ENCODE measurements around the gene SLC8A3.

The SLC8A3 gene

DNA sequence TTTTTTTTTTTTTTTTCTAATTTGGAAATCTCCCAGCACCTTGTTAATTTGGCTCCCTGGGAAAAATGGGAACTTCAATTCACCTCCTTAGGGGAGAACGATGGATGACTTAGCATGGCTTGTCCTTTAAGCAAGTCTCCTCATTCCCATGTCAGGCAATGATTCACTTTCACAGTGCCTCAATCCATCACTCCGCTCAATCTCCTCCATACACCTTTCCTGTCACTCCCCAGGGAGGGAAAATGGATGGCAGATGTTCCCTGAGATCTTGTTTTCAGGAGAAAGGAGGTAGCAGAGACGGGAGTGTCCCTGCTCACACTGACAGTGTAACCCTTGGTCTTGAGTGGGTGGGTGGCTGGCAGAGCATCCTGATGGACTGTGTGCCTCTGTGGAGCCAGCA is 51.0 kb downstream of the SLC8A3 start:
- H3K27me3 ChIP-seq, result peaks cover 12% of the 10 kb centered on the region

DNA sequence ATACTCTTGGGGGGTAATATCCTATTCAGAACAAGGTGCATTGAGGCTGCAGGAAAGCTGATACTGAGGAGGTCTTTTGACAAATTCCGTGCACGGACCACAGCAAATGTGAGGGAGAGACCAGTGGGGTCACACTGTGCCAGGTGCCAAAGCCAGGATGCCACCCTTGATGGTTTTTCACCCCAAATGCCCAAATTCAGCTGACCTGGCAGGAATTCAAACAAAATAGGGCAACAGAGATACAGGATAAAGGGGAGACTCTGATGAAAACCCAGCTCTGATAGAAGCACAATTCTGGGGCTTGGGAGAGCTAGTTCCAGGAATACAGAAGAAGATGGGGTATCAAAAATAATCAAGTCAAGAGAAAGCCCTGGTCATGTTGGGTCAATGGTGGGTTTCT is 55.3 kb downstream of the SLC8A3 start:
- Histone ChIP-seq H3K4me1 (no peaks in the 10 kb centered on the region), H3K27me3 (0 out of 2 replicates have a peak, but pooled peaks cover under 1% of the 10 kb centered on the region), H3K4me3 (ENCODE audit: low read depth, low read length) (no peak overlapping the region), H3K36me3 (no peaks in the 10 kb centered on the region), H3K9me3 (no peaks in the 10 kb centered on the region)
- TF ChIP-seq, protein P1, sequence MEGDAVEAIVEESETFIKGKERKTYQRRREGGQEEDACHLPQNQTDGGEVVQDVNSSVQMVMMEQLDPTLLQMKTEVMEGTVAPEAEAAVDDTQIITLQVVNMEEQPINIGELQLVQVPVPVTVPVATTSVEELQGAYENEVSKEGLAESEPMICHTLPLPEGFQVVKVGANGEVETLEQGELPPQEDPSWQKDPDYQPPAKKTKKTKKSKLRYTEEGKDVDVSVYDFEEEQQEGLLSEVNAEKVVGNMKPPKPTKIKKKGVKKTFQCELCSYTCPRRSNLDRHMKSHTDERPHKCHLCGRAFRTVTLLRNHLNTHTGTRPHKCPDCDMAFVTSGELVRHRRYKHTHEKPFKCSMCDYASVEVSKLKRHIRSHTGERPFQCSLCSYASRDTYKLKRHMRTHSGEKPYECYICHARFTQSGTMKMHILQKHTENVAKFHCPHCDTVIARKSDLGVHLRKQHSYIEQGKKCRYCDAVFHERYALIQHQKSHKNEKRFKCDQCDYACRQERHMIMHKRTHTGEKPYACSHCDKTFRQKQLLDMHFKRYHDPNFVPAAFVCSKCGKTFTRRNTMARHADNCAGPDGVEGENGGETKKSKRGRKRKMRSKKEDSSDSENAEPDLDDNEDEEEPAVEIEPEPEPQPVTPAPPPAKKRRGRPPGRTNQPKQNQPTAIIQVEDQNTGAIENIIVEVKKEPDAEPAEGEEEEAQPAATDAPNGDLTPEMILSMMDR (IDR thresholded peaks at IDR 0.05; ENCODE audit: low read depth, low read length), result no peak
- no peak for DNase-seq

More for the DNA sequence above, 51.0 kb downstream of the SLC8A3 start:
- no peak overlapping the region for H3K4me3 ChIP-seq (ENCODE audit: low read depth, low read length)
- DNase-seq, result no peak
- H3K9me3 ChIP-seq, result no peaks in the 10 kb centered on the region
- TF ChIP-seq, protein P1 (IDR thresholded peaks at IDR 0.05; ENCODE audit: low read depth, low read length), result no peak
- no peaks in the 10 kb centered on the region for H3K36me3 ChIP-seq
- H3K4me1 ChIP-seq, result no peaks in the 10 kb centered on the region

DNA sequence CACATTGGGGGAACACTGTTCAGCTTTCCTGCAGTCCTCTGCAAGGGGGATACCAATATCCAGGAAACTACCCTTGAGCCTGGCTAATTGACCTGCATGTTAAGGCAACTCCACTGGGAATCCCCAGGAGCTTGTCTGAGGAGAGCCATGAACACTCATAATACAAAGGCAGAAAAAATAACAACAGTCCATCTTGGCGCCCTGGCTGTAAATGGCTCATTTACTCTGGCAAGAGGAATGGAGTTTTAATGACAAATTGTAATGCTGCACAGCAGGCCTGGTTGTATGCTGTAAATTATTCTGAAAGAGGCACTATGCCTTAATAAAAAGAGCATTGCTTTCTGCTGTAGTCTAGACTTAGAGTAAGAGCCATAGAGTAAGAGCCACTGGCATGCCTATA is 58.3 kb downstream of the SLC8A3 start:
- 0 out of 2 replicates have a peak, but pooled peaks cover 4% of the 10 kb centered on the region for H3K27me3 ChIP-seq
- TF ChIP-seq, protein P1 (IDR thresholded peaks at IDR 0.05; ENCODE audit: low read depth, low read length), result no peak

DNA sequence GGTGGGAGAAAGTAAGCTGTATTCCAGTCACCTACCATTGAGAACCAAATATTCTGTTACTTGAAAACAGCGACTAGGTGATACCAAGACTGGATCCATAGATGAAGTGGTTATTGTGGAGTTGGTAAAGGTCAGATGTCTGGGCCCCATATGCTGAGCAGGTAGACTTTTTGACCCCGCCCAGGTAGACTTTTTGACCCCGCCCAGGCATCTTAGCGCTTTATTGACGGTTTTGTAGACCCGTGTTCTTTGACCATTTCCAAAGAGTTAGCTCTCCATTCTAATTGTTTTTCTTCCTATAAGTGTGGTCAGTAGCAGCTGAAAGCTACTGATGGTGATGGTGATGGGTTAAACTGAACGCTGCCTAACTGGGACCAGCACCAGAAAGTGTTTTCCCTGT is 61.6 kb downstream of the SLC8A3 start:
- Histone ChIP-seq H3K4me3 (ENCODE audit: low read depth, low read length) (no peak overlapping the region), H3K4me1 (no peaks in the 10 kb centered on the region), H3K36me3 (no peaks in the 10 kb centered on the region), H3K27me3 (0 out of 2 replicates have a peak, but pooled peaks cover 4% of the 10 kb centered on the region), H3K9me3 (no peaks in the 10 kb centered on the region)
- TF ChIP-seq, protein P1 (IDR thresholded peaks at IDR 0.05; ENCODE audit: low read depth, low read length), result no peak
- no peak for DNase-seq

More for the DNA sequence above, 58.3 kb downstream of the SLC8A3 start:
- H3K4me1 ChIP-seq, result no peaks in the 10 kb centered on the region
- no peak for DNase-seq
- H3K4me3 ChIP-seq (ENCODE audit: low read depth, low read length), result no peak overlapping the region
- H3K9me3 ChIP-seq, result no peaks in the 10 kb centered on the region
- H3K36me3 ChIP-seq, result no peaks in the 10 kb centered on the region

DNA sequence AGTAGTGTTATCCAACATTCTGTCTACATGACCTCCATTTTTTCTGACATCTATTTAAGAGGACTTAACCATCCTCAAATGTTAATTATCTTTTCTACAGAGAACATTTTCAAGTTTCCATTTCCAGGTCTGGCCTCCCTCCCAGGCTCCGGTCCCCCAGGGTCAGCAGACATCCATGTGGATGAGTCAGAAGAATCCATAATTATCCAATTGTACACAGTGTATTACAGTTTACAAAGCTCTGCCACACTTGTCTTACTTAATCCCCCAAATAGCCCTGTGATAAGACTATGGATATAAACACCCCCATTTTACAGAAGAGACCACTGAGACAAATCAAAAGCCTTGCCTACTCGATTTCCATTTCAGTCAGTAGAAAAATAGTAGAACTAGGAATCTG is 65.0 kb downstream of the SLC8A3 start:
- Histone ChIP-seq H3K9me3 (no peaks in the 10 kb centered on the region), H3K4me3 (ENCODE audit: low read depth, low read length) (no peak overlapping the region), H3K4me1 (no peaks in the 10 kb centered on the region), H3K27me3 (0 out of 2 replicates have a peak, but pooled peaks cover 4% of the 10 kb centered on the region), H3K36me3 (no peaks in the 10 kb centered on the region)
- no peak for DNase-seq
- TF ChIP-seq, protein P1 (IDR thresholded peaks at IDR 0.05; ENCODE audit: low read depth, low read length), result no peak

DNA sequence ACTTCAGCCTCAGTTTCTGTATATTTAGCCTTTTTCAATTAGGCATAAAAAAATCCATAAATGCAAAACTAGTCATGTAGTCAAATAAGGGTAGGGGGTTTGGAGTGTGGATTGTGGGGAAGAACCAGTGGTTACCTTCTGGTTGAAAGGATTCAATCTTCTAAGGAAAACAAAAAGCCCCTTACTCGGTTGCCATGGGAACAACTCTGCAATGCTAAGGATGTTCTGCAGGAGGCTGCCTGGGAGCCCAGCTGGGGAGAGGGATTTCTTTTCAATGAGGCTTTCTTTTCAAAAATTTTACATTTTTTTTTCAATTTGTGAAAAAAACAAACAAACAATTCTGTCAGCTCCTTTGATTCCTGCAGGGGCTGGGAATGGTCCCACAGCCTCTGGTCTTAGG is 67.2 kb downstream of the SLC8A3 start:
- DNase-seq, result no peak
- Histone ChIP-seq H3K4me3 (ENCODE audit: low read depth, low read length) (no peak overlapping the region), H3K9me3 (no peaks in the 10 kb centered on the region)

More for the DNA sequence above, 67.2 kb downstream of the SLC8A3 start:
- no peaks in the 10 kb centered on the region for H3K4me1 ChIP-seq
- H3K36me3 ChIP-seq, result no peaks in the 10 kb centered on the region
- 0 out of 2 replicates have a peak, but pooled peaks cover 2% of the 10 kb centered on the region for H3K27me3 ChIP-seq
- TF ChIP-seq, protein P1 (IDR thresholded peaks at IDR 0.05; ENCODE audit: low read depth, low read length), result no peak
